B cell (primary cell): Measurements from ENCODE around the gene ATF4. TPM values are rescaled to one million over a fixed set of nuclear protein-coding genes. Genes with fewer than 3 reads are reported as not detected.

Experiments used
- ATAC-seq: fragments of 200-7000 bp; cut with Tn5 transposase; one replicate; pipeline ENCODE4 v1.10.0; 2021; ENCODE audit warnings: low read depth, mild to moderate bottlenecking, moderate number of reproducible peaks, moderate library complexity
- CTCF ChIA-PET: fragments of 350-600 bp; sonication (Branson Sonifier 250); formaldehyde crosslinking; loops from one replicate; lab custom pipeline; 2021; ENCODE audit warnings: antibody characterized with exemption, inconsistent platforms; lab: Charles Lee
- POLR2A ChIA-PET: fragments of 350-600 bp; sonication (Branson Sonifier 250); formaldehyde crosslinking; loops from one replicate; lab custom pipeline; 2021; ENCODE audit warnings: antibody characterized with exemption; lab: Charles Lee
- DNase-seq: peaks from one replicate; pipeline ENCODE4 v3.0.0; 2013
- H2AFZ ChIP-seq: 2 replicates; pipeline ENCODE4 v1.6.1; 2012; ENCODE audit warnings: mild to moderate bottlenecking, low read depth, low read length; ENCODE audit not compliant: insufficient read depth, poor library complexity, severe bottlenecking
- H3K27ac ChIP-seq, 2 donors: 1 replicate in 1 of 2; 2 replicates in 1 of 2; pipeline ENCODE4 v1.5.1; 2012 to 2013; ENCODE audit warnings: low read length in 2 of 2, mild to moderate bottlenecking in 2 of 2, moderate library complexity in 1 of 2
- H3K27me3 ChIP-seq, 4 experiments: fragments of 200-600 bp in 1 of 4; sonication (generic) in 1 of 4; replicated peaks in 1 of 4; 1 replicate in 2 of 4; 2 replicates in 2 of 4; pipeline versions ENCODE4 v1.6.1 to v1.7.0; 2013 to 2016; ENCODE audit warnings: low read length in 3 of 4, mild to moderate bottlenecking in 2 of 4, mixed read lengths in 1 of 4, moderate library complexity in 1 of 4; ENCODE audit not compliant: insufficient read depth in 4 of 4, control insufficient read depth in 3 of 4; ENCODE audit errors: control extremely low read depth in 1 of 4
- H3K36me3 ChIP-seq, 2 experiments: replicated peaks in 1 of 2; 1 replicate in 1 of 2; 2 replicates in 1 of 2; pipeline versions ENCODE4 v1.6.1 to v1.7.1; 2013; ENCODE audit warnings: low read length in 1 of 2; ENCODE audit not compliant: insufficient read depth in 2 of 2, control insufficient read depth in 1 of 2; ENCODE audit errors: control extremely low read depth in 1 of 2, extremely low read depth in 1 of 2
- H3K4me1 ChIP-seq, 2 donors: fragments of 200-600 bp in 1 of 2; sonication (generic) in 1 of 2; 1 replicate in 1 of 2; 2 replicates in 1 of 2; pipeline versions ENCODE4 v1.5.1 to v1.6.1; 2013 to 2017; ENCODE audit warnings: low read length in 2 of 2; ENCODE audit not compliant: control insufficient read depth in 2 of 2, insufficient read depth in 2 of 2
- H3K4me2 ChIP-seq: replicated peaks from 2 replicates; pipeline ENCODE3; 2012; ENCODE audit warnings: mild to moderate bottlenecking, low read depth, low read length; ENCODE audit not compliant: poor library complexity, severe bottlenecking
- H3K4me3 ChIP-seq, 5 experiments: fragments of 200-600 bp in 1 of 5; sonication (generic) in 1 of 5; 1 replicate in 3 of 5; 2 replicates in 2 of 5; pipeline versions ENCODE4 v1.5.1 to v1.7.0; 2011 to 2016; ENCODE audit warnings: low read length in 4 of 5, mild to moderate bottlenecking in 4 of 5, low read depth in 2 of 5, control low read depth in 1 of 5, moderate library complexity in 1 of 5; ENCODE audit not compliant: insufficient read depth in 1 of 5; ENCODE audit errors: control extremely low read depth in 1 of 5, extremely low read depth in 1 of 5
- H3K79me2 ChIP-seq: fragments of 200-600 bp; sonication (generic); one replicate; pipeline ENCODE4 v1.6.0; 2016; ENCODE audit warnings: low read length; ENCODE audit not compliant: control insufficient read depth, insufficient read depth
- H3K9ac ChIP-seq: fragments of 200-600 bp; sonication (generic); 2 replicates; pipeline ENCODE4 v1.6.1; 2017; ENCODE audit warnings: mild to moderate bottlenecking, low read length, moderate library complexity
- H3K9me3 ChIP-seq, 3 donors: one replicate each; pipeline versions ENCODE4 v1.6.1 to v1.7.1; 2013; ENCODE audit warnings: low read length in 2 of 3; ENCODE audit not compliant: control insufficient read depth in 2 of 3, insufficient read depth in 1 of 3; ENCODE audit errors: control extremely low read depth in 1 of 3
- H4K20me1 ChIP-seq: 2 replicates; pipeline ENCODE4 v1.6.0; 2012; ENCODE audit warnings: mild to moderate bottlenecking, low read length; ENCODE audit not compliant: insufficient read depth, control insufficient read depth, poor library complexity, severe bottlenecking
- H3K27ac Mint-ChIP-seq: one replicate; pipeline ENCODE4 v1.8.0; 2021; ENCODE audit warnings: mixed read lengths
- H3K27me3 Mint-ChIP-seq: one replicate; pipeline ENCODE4 v1.8.0; 2021; ENCODE audit warnings: mixed read lengths
- H3K4me1 Mint-ChIP-seq: one replicate; pipeline ENCODE4 v1.8.0; 2021; ENCODE audit warnings: mixed read lengths
- H3K4me3 Mint-ChIP-seq: one replicate; pipeline ENCODE4 v1.8.0; 2021; ENCODE audit warnings: mixed read lengths
- H3K9me3 Mint-ChIP-seq: one replicate; pipeline ENCODE4 v1.8.0; 2022; ENCODE audit warnings: mixed read lengths; ENCODE audit not compliant: insufficient read depth
- CTCF ChIP-seq: fragments of 200-600 bp; IDR thresholded peaks from one replicate; pipeline ENCODE4 v1.8.0; 2022; ENCODE audit warnings: antibody characterized with exemption, mild to moderate bottlenecking
- EZH2 ChIP-seq: IDR thresholded peaks from 2 replicates; pipeline ENCODE4 v1.6.1; 2012; ENCODE audit warnings: borderline replicate concordance, low read depth, mild to moderate bottlenecking, moderate library complexity, low read length; ENCODE audit not compliant: insufficient read depth, poor library complexity, severe bottlenecking
- WGBS: methylation state at CpG from one replicate; pipeline ENCODE4 v1.1.5; 2013; ENCODE audit warnings: missing lambda C conversion rate; ENCODE audit not compliant: insufficient coverage; 5-methylcytosine and 5-hydroxymethylcytosine counted together
- intact Hi-C: fragments of 100-400 bp; cut with micrococcal nuclease; formaldehyde crosslinking; loops from one replicate; pipeline ENCODE4 v1.10.0; 2022
- polyA plus RNA-seq: library from polyadenylated mRNA; depleted of rRNA; stranded (reverse); fragments of >200 nt; gene quantifications from 2 replicates; pipeline ENCODE4 v1.2.3, GENCODE V29; 2012
- total RNA-seq, 2 donors: library from RNA; stranded (reverse); fragments of 120-200 nt in 1 of 2; gene quantifications; 1 replicate in 1 of 2; 2 replicates in 1 of 2; pipeline versions ENCODE4 v1.2.3 to v1.2.4, GENCODE V29; 2013 to 2022

The ATF4 gene
- total and polyA plus RNA-seq, 2 donors (not counting 1 experiment from before 2014, with no cell fraction given): 244 to 678 TPM

GRCh38 chr22:39524089-39524752, 3.9 kb downstream of the ATF4 start:
- 82% methylated on average over 10 of the region's 13 CpGs for WGBS
- H3K4me3 ChIP-seq: no peak overlapping the region
- POLR2A ChIA-PET: interaction anchor here (0.6 to 1.3 kb wide), 3 partner anchors 71 to 941 kb away, joined by 3 to 6 read pairs (median 4); no protein-coding TSS in a partner anchor
- H3K4me1 ChIP-seq: peaks cover 52 to 76% of the 10 kb centered on the region in 2 donors
- peaks cover 76% of the 10 kb centered on the region for H3K79me2 ChIP-seq
- no peak overlapping the region for H3K9ac ChIP-seq
- ATAC-seq (no peak), DNase-seq (no peak)
- CTCF ChIA-PET: interaction anchor here (0.6 to 2.3 kb wide), 7 partner anchors 10 to 501 kb away, joined by 3 to 10 read pairs (median 4); partner anchors contain the start of gene TAB1
- peak overlapping the region; percentile 13 for H3K4me2 ChIP-seq
- H3K27ac ChIP-seq: no peak overlapping the region
- no peaks in the 10 kb centered on the region for H3K27me3 ChIP-seq
- H3K4me1 Mint-ChIP-seq: peaks cover 76% of the 10 kb centered on the region
- no peak overlapping the region for H2AFZ ChIP-seq
- peaks cover 0 to 54% of the 10 kb centered on the region in 2 experiments for H3K36me3 ChIP-seq
- TF ChIP-seq EZH2: no peak
- no peak for TF ChIP-seq CTCF
- H3K27ac Mint-ChIP-seq: peak overlapping the region; percentile 86
- intact Hi-C loops: loop anchor here (10.0 kb wide), 1 partner anchor 649 kb away; the partner anchor contains the start of gene CBX6
- H3K27me3 Mint-ChIP-seq: no peaks in the 10 kb centered on the region
- H3K4me3 Mint-ChIP-seq: peak overlapping the region; percentile 23
- peaks cover 0 to 7% (median 0%) of the 10 kb centered on the region in 3 donors for H3K9me3 ChIP-seq
- H4K20me1 ChIP-seq: peaks cover 71% of the 10 kb centered on the region
- H3K9me3 Mint-ChIP-seq: no peaks in the 10 kb centered on the region
